Activated B cell treated with CpG ODN at 0.5 μM for 24 hours (primary cell): ENCODE results near the gene TMPRSS11B. TPM values are rescaled to one million over a fixed set of nuclear protein-coding genes. Genes with fewer than 3 reads are reported as not detected.
"Not testable (repeated sequence)": the region's sequence is repeated elsewhere in the genome, so short reads cannot be mapped to it uniquely, and the experiment has no call there.

ENCODE experiments used
- ATAC-seq: fragments of 200-7000 bp; cut with Tn5 transposase; one replicate; pipeline ENCODE4 v1.10.0; 2021; ENCODE audit warnings: low read depth, mild to moderate bottlenecking, moderate library complexity
- CTCF ChIA-PET: fragments of 350-600 bp; sonication (Branson Sonifier 250); formaldehyde crosslinking; loops from one replicate; lab custom pipeline; 2021; ENCODE audit warnings: antibody characterized with exemption; lab: Charles Lee
- POLR2A ChIA-PET: fragments of 350-600 bp; sonication (Branson Sonifier 250); formaldehyde crosslinking; loops from one replicate; lab custom pipeline; 2021; ENCODE audit warnings: antibody characterized with exemption; lab: Charles Lee
- DNase-seq: peaks from one replicate; pipeline ENCODE4 v3.0.0; 2022
- H3K27ac Mint-ChIP-seq: one replicate; pipeline ENCODE4 v1.8.0; 2020; ENCODE audit warnings: mixed read lengths
- H3K27me3 Mint-ChIP-seq: one replicate; pipeline ENCODE4 v1.8.0; 2021; ENCODE audit warnings: mixed read lengths
- H3K36me3 Mint-ChIP-seq: one replicate; pipeline ENCODE4 v1.8.0; 2021; ENCODE audit warnings: low read depth, mixed read lengths
- H3K4me1 Mint-ChIP-seq: one replicate; pipeline ENCODE4 v1.8.0; 2021; ENCODE audit warnings: mixed read lengths
- H3K4me3 Mint-ChIP-seq: one replicate; pipeline ENCODE4 v1.8.0; 2020; ENCODE audit warnings: mild to moderate bottlenecking, mixed read lengths
- H3K9me3 Mint-ChIP-seq: one replicate; pipeline ENCODE4 v1.8.0; 2020; ENCODE audit warnings: mixed read lengths
- intact Hi-C: fragments of 100-400 bp; cut with micrococcal nuclease; formaldehyde crosslinking; loops from one replicate; pipeline ENCODE4 v1.15.1; 2024
- total RNA-seq: library from RNA; stranded (reverse); gene quantifications from 2 replicates; pipeline ENCODE4 v1.2.3, GENCODE V29; 2022
- TF ChIP-seq, protein P1 (sequence below): fragments of 200-600 bp; IDR thresholded peaks from one replicate; pipeline ENCODE4 v1.8.0; 2022; ENCODE audit warnings: antibody characterized with exemption, mild to moderate bottlenecking

TMPRSS11B gene
- total RNA-seq, 1 donor from 2014 or later: not detected

GRCh38 chr4:68228568-68228967, 16.9 kb downstream of the TMPRSS11B start:
- Mint-ChIP-seq H3K9me3 (no peaks in the 10 kb centered on the region), H3K4me3 (no peak overlapping the region), H3K27me3 (peaks cover 2% of the 10 kb centered on the region), H3K27ac (no peak overlapping the region), H3K4me1 (no peaks in the 10 kb centered on the region), H3K36me3 (no peaks in the 10 kb centered on the region)
- POLR2A ChIA-PET: no interaction called here
- CTCF ChIA-PET: no interaction called here
- intact Hi-C loops: no loop called here
- ATAC-seq (no peak), DNase-seq (no peak)
- TF ChIP-seq, protein P1, sequence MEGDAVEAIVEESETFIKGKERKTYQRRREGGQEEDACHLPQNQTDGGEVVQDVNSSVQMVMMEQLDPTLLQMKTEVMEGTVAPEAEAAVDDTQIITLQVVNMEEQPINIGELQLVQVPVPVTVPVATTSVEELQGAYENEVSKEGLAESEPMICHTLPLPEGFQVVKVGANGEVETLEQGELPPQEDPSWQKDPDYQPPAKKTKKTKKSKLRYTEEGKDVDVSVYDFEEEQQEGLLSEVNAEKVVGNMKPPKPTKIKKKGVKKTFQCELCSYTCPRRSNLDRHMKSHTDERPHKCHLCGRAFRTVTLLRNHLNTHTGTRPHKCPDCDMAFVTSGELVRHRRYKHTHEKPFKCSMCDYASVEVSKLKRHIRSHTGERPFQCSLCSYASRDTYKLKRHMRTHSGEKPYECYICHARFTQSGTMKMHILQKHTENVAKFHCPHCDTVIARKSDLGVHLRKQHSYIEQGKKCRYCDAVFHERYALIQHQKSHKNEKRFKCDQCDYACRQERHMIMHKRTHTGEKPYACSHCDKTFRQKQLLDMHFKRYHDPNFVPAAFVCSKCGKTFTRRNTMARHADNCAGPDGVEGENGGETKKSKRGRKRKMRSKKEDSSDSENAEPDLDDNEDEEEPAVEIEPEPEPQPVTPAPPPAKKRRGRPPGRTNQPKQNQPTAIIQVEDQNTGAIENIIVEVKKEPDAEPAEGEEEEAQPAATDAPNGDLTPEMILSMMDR: no peak

DNA sequence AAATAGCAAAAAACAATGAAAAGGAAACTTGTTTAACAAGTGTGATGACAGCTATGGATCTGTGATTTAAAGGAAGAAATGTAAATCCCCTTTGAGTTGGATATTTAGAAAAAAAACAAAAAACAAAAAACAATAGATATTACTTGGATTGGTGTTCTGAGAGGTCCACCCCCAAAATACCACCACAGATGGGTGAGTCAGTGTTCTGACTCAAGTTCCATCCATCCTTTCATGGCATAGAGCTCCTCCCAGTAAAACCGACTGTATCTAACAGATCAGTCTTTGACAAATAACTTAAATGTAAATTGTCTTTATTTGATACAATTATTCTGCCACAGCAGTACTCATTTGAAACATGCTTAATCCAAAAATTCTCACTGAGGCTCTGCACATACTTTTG, 27.4 kb downstream of the TMPRSS11B start:
- H3K27ac Mint-ChIP-seq: no peak overlapping the region
- no peaks in the 10 kb centered on the region for H3K36me3 Mint-ChIP-seq
- no peaks in the 10 kb centered on the region for H3K9me3 Mint-ChIP-seq
- no peak overlapping the region for H3K4me3 Mint-ChIP-seq
- intact Hi-C loops: no loop called here
- no peak for DNase-seq
- no peaks in the 10 kb centered on the region for H3K4me1 Mint-ChIP-seq
- POLR2A ChIA-PET: no interaction called here
- H3K27me3 Mint-ChIP-seq: no peaks in the 10 kb centered on the region
- no peak for ATAC-seq
- TF ChIP-seq, protein P1: no peak
- CTCF ChIA-PET: no interaction called here

DNA sequence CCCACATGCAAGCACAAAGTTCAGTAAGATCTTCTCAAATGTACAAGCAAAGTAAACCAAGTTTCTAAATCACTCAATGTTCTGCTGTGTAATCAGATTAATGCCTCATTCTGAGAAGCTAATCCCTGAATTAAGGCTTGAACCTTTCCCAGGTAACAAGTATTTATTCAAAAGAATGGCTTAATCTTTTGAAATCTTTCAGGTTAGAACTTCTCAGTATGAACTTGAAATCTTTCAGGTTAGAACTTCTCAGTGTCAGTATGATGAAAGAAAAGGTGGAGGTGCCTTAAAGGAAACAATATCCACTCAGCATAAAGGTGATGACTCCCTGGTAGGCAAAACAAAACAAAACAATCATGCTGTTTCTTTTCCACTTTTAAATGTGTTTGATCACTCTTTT, 29.0 kb downstream of the TMPRSS11B start:
- Mint-ChIP-seq H3K36me3 (no peaks in the 10 kb centered on the region), H3K4me1 (no peaks in the 10 kb centered on the region), H3K9me3 (no peaks in the 10 kb centered on the region), H3K4me3 (no peak overlapping the region), H3K27ac (no peak overlapping the region), H3K27me3 (no peaks in the 10 kb centered on the region)
- ChIA-PET POLR2A (no interaction called here), CTCF (no interaction called here)
- TF ChIP-seq, protein P1: no peak
- DNase-seq (no peak), ATAC-seq (no peak)
- intact Hi-C loops: no loop called here

GRCh38 chr4:68209003-68209402, 36.5 kb downstream of the TMPRSS11B start:
- H3K9me3 Mint-ChIP-seq: peaks cover 17% of the 10 kb centered on the region
- CTCF ChIA-PET: no interaction called here
- POLR2A ChIA-PET: no interaction called here
- TF ChIP-seq, protein P1: no peak
- intact Hi-C loops: no loop called here
- H3K36me3 Mint-ChIP-seq: no peaks in the 10 kb centered on the region
- no peaks in the 10 kb centered on the region for H3K27me3 Mint-ChIP-seq
- no peaks in the 10 kb centered on the region for H3K4me1 Mint-ChIP-seq
- no peak overlapping the region for H3K4me3 Mint-ChIP-seq
- no peak for ATAC-seq
- no peak overlapping the region for H3K27ac Mint-ChIP-seq
- no peak for DNase-seq

GRCh38 chr4:68194305-68194704, 51.2 kb downstream of the TMPRSS11B start:
- H3K27ac Mint-ChIP-seq, H3K36me3 Mint-ChIP-seq, DNase-seq, CTCF ChIA-PET, H3K4me3 Mint-ChIP-seq, H3K4me1 Mint-ChIP-seq, H3K27me3 Mint-ChIP-seq, H3K9me3 Mint-ChIP-seq, ATAC-seq, POLR2A ChIA-PET, intact Hi-C loops: not testable (repeated sequence)

DNA sequence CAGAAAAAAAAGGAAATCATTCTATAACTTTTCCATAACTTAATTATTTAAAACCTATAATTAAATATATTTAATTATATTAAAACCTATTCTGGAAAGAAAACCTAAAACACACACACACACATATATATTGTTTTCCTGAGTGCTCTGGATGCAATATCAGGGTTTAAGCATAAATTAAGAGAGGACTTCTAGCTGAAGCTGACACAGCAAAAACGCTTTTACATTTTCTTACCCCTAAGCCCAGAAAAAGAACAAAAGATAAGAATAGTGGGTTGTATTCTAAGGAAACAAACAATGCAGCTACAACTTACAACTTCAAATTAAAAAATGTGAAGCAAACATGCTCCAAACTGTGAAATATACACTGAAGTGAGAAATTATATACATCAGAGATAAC, 52.3 kb downstream of the TMPRSS11B start:
- Mint-ChIP-seq H3K27ac (no peak overlapping the region), H3K4me3 (no peak overlapping the region), H3K36me3 (no peaks in the 10 kb centered on the region), H3K9me3 (peaks cover 2% of the 10 kb centered on the region), H3K4me1 (no peaks in the 10 kb centered on the region), H3K27me3 (peaks cover 2% of the 10 kb centered on the region)
- intact Hi-C loops: no loop called here
- TF ChIP-seq, protein P1: no peak
- DNase-seq (no peak), ATAC-seq (no peak)
- ChIA-PET POLR2A (no interaction called here), CTCF (no interaction called here)
